ENCODE data around the gene SVIL. TPM values are rescaled to one million over a fixed set of nuclear protein-coding genes. Genes with fewer than 3 reads are reported as not detected.

SVIL gene
- total RNA-seq, 1 donor = 309 TPM

DNA sequence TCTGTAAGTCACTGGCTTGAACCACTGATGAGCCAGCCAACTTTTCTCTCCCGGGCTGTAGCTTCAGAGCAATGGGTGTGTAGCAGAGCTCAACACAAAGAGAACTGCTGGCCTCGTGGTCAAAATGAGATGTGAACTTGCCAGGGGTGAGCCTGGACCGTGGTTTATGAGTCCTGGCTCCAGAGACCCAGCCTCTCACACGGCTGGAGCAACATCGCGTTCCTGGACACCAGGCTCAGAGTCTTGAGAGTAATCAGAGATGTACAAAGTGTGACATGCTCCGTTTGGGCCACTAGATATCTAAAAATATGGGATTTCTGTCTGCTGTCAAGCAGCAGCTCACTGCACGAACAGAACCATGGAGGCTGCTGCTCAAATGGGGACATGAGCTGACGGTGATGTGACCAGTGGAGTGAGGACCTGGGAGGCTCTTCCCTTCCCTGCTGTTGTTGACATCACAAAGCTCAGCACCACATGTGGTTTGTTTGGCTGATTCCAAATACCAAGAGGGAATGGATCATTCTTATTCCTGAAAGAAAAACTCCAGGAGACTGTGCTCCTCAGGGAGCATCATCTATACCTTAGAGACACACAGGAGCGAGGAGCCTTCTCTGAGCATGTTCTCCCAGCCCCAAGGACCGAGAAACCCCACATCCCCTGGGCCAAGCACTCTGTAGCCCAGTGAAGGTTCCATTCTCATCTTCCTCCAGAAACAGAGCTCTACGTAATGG, 9.2 kb upstream of the SVIL start:
- no peak overlapping the region for H3K4me3 ChIP-seq (ENCODE audit: low read depth, low read length)
- TF ChIP-seq, protein P1, sequence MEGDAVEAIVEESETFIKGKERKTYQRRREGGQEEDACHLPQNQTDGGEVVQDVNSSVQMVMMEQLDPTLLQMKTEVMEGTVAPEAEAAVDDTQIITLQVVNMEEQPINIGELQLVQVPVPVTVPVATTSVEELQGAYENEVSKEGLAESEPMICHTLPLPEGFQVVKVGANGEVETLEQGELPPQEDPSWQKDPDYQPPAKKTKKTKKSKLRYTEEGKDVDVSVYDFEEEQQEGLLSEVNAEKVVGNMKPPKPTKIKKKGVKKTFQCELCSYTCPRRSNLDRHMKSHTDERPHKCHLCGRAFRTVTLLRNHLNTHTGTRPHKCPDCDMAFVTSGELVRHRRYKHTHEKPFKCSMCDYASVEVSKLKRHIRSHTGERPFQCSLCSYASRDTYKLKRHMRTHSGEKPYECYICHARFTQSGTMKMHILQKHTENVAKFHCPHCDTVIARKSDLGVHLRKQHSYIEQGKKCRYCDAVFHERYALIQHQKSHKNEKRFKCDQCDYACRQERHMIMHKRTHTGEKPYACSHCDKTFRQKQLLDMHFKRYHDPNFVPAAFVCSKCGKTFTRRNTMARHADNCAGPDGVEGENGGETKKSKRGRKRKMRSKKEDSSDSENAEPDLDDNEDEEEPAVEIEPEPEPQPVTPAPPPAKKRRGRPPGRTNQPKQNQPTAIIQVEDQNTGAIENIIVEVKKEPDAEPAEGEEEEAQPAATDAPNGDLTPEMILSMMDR (IDR thresholded peaks at IDR 0.05; ENCODE audit: insufficient read depth, low read length) = no peak
- DNase-seq (ENCODE audit: low read depth) = peak; percentile 82

DNA sequence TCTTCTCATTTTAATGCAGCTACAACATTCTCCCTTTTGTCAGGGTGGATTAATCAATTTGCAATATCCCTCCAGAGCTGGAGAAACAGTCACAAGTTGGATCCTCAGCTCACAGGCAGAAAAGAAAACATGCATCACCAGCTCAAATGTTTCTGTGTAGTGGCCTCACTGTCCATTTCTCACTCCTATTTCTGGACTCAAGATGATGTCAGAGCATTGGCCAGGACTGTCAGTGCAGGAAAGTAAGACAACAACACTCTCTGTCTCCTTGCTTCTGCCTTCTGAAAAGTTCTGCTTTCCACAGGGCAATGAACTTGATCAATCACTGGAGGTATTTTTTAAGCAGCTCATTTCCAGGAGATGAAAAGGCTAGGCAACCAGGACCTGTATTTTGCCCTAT, 8.2 kb upstream of the SVIL start:
- TF ChIP-seq, protein P1 (IDR thresholded peaks at IDR 0.05; ENCODE audit: insufficient read depth, low read length) = no peak
- DNase-seq (ENCODE audit: low read depth) = peak; percentile 84
- H3K4me3 ChIP-seq (ENCODE audit: low read depth, low read length) = no peak overlapping the region

DNA sequence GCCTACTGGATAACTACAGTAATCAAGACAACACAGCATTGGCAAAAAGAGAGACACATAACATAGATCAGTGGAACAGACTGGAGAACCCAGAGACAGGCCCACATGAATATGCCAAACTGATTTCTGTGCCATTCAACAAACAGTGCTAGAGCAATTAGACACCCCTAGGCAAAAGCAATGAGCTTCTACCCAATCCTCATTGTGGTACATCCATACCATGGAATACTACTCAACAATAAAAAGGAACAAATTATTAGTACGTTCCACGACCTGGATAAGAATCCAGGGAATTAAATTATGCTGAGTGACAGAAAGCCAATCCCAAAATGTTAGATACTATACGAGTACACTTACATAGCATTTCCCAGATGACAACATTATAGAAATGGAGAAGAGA, 2.8 kb upstream of the SVIL start:
- no peak for DNase-seq (ENCODE audit: low read depth)
- TF ChIP-seq, protein P1 (IDR thresholded peaks at IDR 0.05; ENCODE audit: insufficient read depth, low read length) = no peak

DNA sequence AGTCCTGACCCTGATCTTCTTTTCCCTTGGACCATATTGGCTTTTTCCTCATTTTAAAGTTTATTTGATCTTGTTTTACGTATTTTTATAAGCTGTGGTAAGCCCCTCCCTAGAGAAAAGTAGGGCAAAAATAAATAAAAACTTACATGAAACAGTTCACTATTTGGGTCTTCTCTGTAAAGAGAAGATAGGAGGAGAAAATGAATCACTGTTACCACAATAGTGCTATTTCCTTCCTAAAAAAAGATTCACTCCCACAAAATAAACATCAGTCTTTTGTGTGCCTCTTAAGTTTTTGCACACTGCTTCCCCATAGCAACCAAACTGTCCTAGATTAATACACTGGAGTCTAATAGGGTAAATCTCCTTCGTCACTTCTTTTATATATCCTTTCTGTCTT, 1.4 kb upstream of the SVIL start:
- DNase-seq (ENCODE audit: low read depth) = peak; percentile 74
- H3K4me3 ChIP-seq (ENCODE audit: low read depth, low read length) = no peak overlapping the region
- TF ChIP-seq, protein P1 (IDR thresholded peaks at IDR 0.05; ENCODE audit: insufficient read depth, low read length) = no peak

More for the DNA sequence above, 2.8 kb upstream of the SVIL start:
- no peak overlapping the region for H3K4me3 ChIP-seq (ENCODE audit: low read depth, low read length)

DNA sequence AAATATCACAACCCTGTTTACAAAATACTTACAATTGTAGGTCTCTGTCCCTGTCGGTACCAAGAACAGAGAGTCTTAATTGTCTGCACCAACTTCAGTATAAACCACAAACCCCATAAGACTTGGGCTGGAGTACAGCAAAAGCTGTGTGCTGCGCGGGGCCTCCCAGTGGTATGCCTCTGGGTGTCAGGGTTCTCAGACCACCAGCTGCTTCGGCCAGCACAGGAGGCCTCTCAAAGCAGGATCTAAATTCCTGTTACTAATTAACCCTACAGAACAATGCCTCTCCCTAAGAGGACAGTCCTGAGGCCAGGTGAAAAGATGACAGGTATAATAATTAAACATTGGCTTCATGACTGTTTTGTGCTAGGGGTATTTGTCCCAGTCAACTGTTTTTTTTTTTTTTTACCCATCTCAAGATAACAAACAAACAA, 957 bp upstream of the SVIL start:
- TF ChIP-seq, protein P1 (IDR thresholded peaks at IDR 0.05; ENCODE audit: insufficient read depth, low read length) = no peak
- peak overlapping the region; percentile 7 for H3K4me3 ChIP-seq (ENCODE audit: low read depth, low read length)
- DNase-seq (ENCODE audit: low read depth) = peak; percentile 26

DNA sequence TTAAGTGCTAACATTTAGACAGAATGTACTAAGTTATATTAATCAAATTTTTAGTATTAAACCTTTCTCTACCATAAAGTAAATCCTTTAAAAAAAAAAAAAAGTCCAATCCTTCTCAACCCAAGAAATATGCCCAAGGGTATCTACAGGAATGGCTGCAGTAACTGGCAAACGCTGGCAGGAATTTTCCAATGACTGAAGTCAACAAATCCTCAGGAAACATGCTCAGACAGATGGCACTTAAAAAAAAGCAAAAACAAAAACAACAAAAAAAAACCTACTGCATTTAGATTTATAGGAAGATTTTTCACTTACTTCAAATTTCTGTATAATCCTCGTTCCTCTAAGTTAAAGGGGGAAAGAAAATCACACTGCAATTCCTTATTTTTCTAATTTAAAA, 666 bp downstream of the SVIL start:
- DNase-seq (ENCODE audit: low read depth) = no peak
- H3K4me3 ChIP-seq (ENCODE audit: low read depth, low read length) = peak overlapping the region; percentile 69
- TF ChIP-seq, protein P1 (IDR thresholded peaks at IDR 0.05; ENCODE audit: insufficient read depth, low read length) = no peak

DNA sequence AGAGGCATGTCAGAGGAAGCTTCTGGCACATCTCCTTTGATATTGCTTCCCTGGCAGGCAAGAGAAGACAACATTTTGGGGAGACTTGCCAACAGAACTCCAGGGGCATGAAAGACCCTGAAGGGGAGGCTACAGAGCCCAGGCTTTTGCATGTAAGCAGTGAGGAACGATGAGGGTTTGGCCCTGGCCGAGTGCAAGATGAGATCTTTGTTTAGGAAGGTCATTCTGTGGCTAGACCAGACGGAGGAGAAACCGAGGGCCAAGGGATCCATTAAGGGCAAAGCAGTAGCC, 3.8 kb downstream of the SVIL start:
- TF ChIP-seq, protein P1 (IDR thresholded peaks at IDR 0.05; ENCODE audit: insufficient read depth, low read length) = no peak
- H3K4me3 ChIP-seq (ENCODE audit: low read depth, low read length) = no peak overlapping the region
- no peak for DNase-seq (ENCODE audit: low read depth)
